HCT116 (cell line): ENCODE data around the gene ZNF318.

ENCODE experiments used
- EZH2 ChIP-seq: fragments of 200-600 bp; sonication (generic); IDR thresholded peaks from 2 replicates; pipeline ENCODE4 v1.6.1; 2017; ENCODE audit warnings: antibody characterized with exemption, mixed run types
- EZH2phosphoT487 ChIP-seq: fragments of 200-600 bp; IDR thresholded peaks from 2 replicates; pipeline ENCODE4 v1.6.1; 2018; ENCODE audit warnings: antibody characterized with exemption, borderline replicate concordance
- SIN3A ChIP-seq: IDR thresholded peaks from 2 replicates; pipeline ENCODE4 v1.6.1; 2012; ENCODE audit warnings: low read depth
- SP1 ChIP-seq: IDR thresholded peaks from 2 replicates; pipeline ENCODE4 v1.6.1; 2012; ENCODE audit warnings: low read depth
- ZFX ChIP-seq: fragments of 450-650 bp; IDR thresholded peaks from 2 replicates; pipeline ENCODE4 v1.6.1; 2017
- TF ChIP-seq, protein P1 (sequence below), 3 experiments: fragments of 200-600 bp in 1 of 3; sonication (generic) in 1 of 3; IDR thresholded peaks in 2 of 3; conservative IDR thresholded peaks in 1 of 3; 2 replicates each; pipeline ENCODE4 v1.5.1; 2012 to 2017; ENCODE audit warnings: low read depth in 2 of 3, low read length in 2 of 3, antibody characterized with exemption in 1 of 3, borderline replicate concordance in 1 of 3, control low read depth in 1 of 3, mild to moderate bottlenecking in 1 of 3, mixed read lengths in 1 of 3, mixed run types in 1 of 3, moderate library complexity in 1 of 3; ENCODE audit not compliant: insufficient read depth in 1 of 3

DNA sequence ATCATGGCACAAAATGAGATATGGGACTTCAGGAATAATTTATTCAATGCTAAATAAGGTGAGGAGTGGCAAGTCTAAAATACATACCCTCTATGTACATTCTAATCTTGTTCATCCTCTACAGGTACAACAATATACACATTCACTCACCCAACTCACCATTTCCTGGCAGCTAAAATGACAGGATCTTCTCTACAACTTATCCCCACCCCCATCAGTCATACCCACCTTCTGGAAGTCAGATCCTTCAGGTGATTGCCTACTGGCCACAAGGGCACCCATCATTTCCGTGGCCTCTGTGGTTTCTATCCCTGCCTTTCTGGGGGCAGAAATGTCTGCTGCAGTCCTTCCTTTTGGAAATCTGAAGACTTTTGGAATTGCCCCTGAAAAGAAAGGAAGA lies 38.0 kb downstream of the ZNF318 start:
- TF ChIP-seq, protein P1, sequence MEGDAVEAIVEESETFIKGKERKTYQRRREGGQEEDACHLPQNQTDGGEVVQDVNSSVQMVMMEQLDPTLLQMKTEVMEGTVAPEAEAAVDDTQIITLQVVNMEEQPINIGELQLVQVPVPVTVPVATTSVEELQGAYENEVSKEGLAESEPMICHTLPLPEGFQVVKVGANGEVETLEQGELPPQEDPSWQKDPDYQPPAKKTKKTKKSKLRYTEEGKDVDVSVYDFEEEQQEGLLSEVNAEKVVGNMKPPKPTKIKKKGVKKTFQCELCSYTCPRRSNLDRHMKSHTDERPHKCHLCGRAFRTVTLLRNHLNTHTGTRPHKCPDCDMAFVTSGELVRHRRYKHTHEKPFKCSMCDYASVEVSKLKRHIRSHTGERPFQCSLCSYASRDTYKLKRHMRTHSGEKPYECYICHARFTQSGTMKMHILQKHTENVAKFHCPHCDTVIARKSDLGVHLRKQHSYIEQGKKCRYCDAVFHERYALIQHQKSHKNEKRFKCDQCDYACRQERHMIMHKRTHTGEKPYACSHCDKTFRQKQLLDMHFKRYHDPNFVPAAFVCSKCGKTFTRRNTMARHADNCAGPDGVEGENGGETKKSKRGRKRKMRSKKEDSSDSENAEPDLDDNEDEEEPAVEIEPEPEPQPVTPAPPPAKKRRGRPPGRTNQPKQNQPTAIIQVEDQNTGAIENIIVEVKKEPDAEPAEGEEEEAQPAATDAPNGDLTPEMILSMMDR (IDR thresholded peaks at IDR 0.05 in 2 of 3, conservative IDR thresholded peaks at IDR 0.05 in 1 of 3; ENCODE audit: borderline replicate concordance in 1 of 3, insufficient read depth in 1 of 3, low read depth in 2 of 3, low read length in 2 of 3), result no peak
- TF ChIP-seq EZH2, result no peak
- no peak for TF ChIP-seq SIN3A
- TF ChIP-seq EZH2phosphoT487, result no peak
- TF ChIP-seq ZFX, result no peak
- no peak for TF ChIP-seq SP1
